CD4-positive, alpha-beta memory T cell (primary cell): ENCODE results near the gene ZDHHC8. TPM values are rescaled to one million over a fixed set of nuclear protein-coding genes. Genes with fewer than 3 reads are reported as not detected.

ENCODE experiments used
- CTCF ChIA-PET: fragments of 350-600 bp; sonication (Branson Sonifier 250); formaldehyde crosslinking; loops from one replicate; lab custom pipeline; 2021; ENCODE audit warnings: inconsistent platforms; ENCODE audit not compliant: partially characterized antibody; lab: Charles Lee
- POLR2A ChIA-PET: fragments of 350-600 bp; sonication (Branson Sonifier 250); formaldehyde crosslinking; loops from one replicate; lab custom pipeline; 2021; ENCODE audit not compliant: partially characterized antibody; lab: Charles Lee
- DNase-seq, 5 donors: peaks; one replicate each; pipeline versions ENCODE4 v3.0.0 to v3.0.0-alpha.2; 2020 to 2022; ENCODE audit warnings: mixed read lengths in 1 of 5
- H3K27ac ChIP-seq: one replicate; pipeline ENCODE4 v1.7.0; 2013; ENCODE audit warnings: low read depth, low read length
- H3K27me3 ChIP-seq: 2 replicates; pipeline ENCODE4 v1.7.0; 2013; ENCODE audit warnings: mild to moderate bottlenecking, low read length, moderate library complexity; ENCODE audit not compliant: insufficient read depth
- H3K36me3 ChIP-seq: 2 replicates; pipeline ENCODE4 v1.7.0; 2013; ENCODE audit warnings: mild to moderate bottlenecking, low read length, moderate library complexity; ENCODE audit not compliant: insufficient read depth
- H3K4me1 ChIP-seq: 2 replicates; pipeline ENCODE4 v1.7.0; 2013; ENCODE audit warnings: mild to moderate bottlenecking, low read length, moderate library complexity; ENCODE audit not compliant: insufficient read depth
- H3K4me3 ChIP-seq, 2 donors: one replicate each; pipeline ENCODE4 v1.7.0; 2013; ENCODE audit warnings: low read length in 2 of 2, mild to moderate bottlenecking in 1 of 2
- H3K9me3 ChIP-seq, 2 donors: one replicate each; pipeline ENCODE4 v1.7.0; 2013; ENCODE audit warnings: low read length in 2 of 2, control low read depth in 1 of 2; ENCODE audit not compliant: control insufficient read depth in 1 of 2
- H3K27ac Mint-ChIP-seq, 7 donors: one replicate each; pipeline ENCODE4 v1.8.0; 2020 to 2021; ENCODE audit warnings: mixed read lengths in 7 of 7, mild to moderate bottlenecking in 6 of 7, inconsistent platforms in 3 of 7, moderate library complexity in 3 of 7
- H3K27me3 Mint-ChIP-seq, 2 donors: one replicate each; pipeline ENCODE4 v1.8.0; 2020 to 2021; ENCODE audit warnings: mixed read lengths in 2 of 2
- H3K36me3 Mint-ChIP-seq, 2 donors: one replicate each; pipeline ENCODE4 v1.8.0; 2020 to 2021; ENCODE audit warnings: mixed read lengths in 2 of 2, inconsistent platforms in 1 of 2, mild to moderate bottlenecking in 1 of 2
- H3K4me1 Mint-ChIP-seq, 4 donors: one replicate each; pipeline ENCODE4 v1.8.0; 2020 to 2021; ENCODE audit warnings: mixed read lengths in 4 of 4, mild to moderate bottlenecking in 1 of 4
- H3K4me3 Mint-ChIP-seq, 8 donors: one replicate each; pipeline ENCODE4 v1.8.0; 2020 to 2021; ENCODE audit warnings: mixed read lengths in 8 of 8, mild to moderate bottlenecking in 7 of 8, moderate library complexity in 6 of 8, inconsistent platforms in 3 of 8
- H3K9me3 Mint-ChIP-seq, 8 donors: one replicate each; pipeline ENCODE4 v1.8.0; 2020 to 2021; ENCODE audit warnings: mixed read lengths in 8 of 8, mild to moderate bottlenecking in 5 of 8, inconsistent platforms in 3 of 8, moderate library complexity in 1 of 8
- intact Hi-C: fragments of 100-400 bp; cut with micrococcal nuclease; formaldehyde crosslinking; loops from one replicate; pipeline ENCODE4 v1.15.1; 2023
- polyA plus RNA-seq, 2 donors: library from polyadenylated mRNA; unstranded; fragments of 300-500 nt; fragmentation: Illumina TruSeq; gene quantifications; one replicate each; pipeline ENCODE4 v1.2.3, GENCODE V29; 2021
- total RNA-seq, 2 experiments: library from RNA; stranded (reverse); gene quantifications; one replicate each; pipeline ENCODE4 v1.2.3, GENCODE V29; 2021

ZDHHC8 gene
- total and polyA plus RNA-seq, 4 experiments from 2014 or later, result 1.0 to 81.7 (median 43.5) TPM

- CTCF ChIA-PET, result no interaction called here
- DNase-seq, result no peak
- intact Hi-C loops, result no loop called here
Measured at GRCh38 chr22:20173772-20174171, 42.2 kb downstream of the ZDHHC8 start.

GRCh38 chr22:20174785-20175596 lies 43.4 kb downstream of the ZDHHC8 start:
- Mint-ChIP-seq H3K36me3 (no peaks in the 10 kb centered on the region), H3K9me3 (no peaks in the 10 kb centered on the region), H3K4me1 (no peaks in the 10 kb centered on the region), H3K27ac (no peak overlapping the region), H3K27me3 (no peaks in the 10 kb centered on the region), H3K4me3 (no peak overlapping the region)
- H3K9me3 ChIP-seq, result no peaks in the 10 kb centered on the region
- no peaks in the 10 kb centered on the region for H3K27me3 ChIP-seq
- POLR2A ChIA-PET, result no interaction called here
- H3K36me3 ChIP-seq, result no peaks in the 10 kb centered on the region
- DNase-seq, result no peak
- no peak overlapping the region for H3K27ac ChIP-seq
- CTCF ChIA-PET, result interaction anchor here (1.2 to 1.9 kb wide), 2 partner anchors 18 to 63 kb away, joined by 3 to 5 read pairs; no protein-coding TSS in a partner anchor
- H3K4me1 ChIP-seq, result no peaks in the 10 kb centered on the region
- intact Hi-C loops, result no loop called here
- no peak overlapping the region for H3K4me3 ChIP-seq

More at GRCh38 chr22:20173772-20174171, 42.2 kb downstream of the ZDHHC8 start:
- H3K4me1 Mint-ChIP-seq, result no peaks in the 10 kb centered on the region
- Histone ChIP-seq H3K4me3 (no peak overlapping the region), H3K27me3 (no peaks in the 10 kb centered on the region), H3K9me3 (no peaks in the 10 kb centered on the region), H3K36me3 (no peaks in the 10 kb centered on the region), H3K4me1 (no peaks in the 10 kb centered on the region), H3K27ac (no peak overlapping the region)
- H3K4me3 Mint-ChIP-seq, result no peak overlapping the region
- H3K27me3 Mint-ChIP-seq, result no peaks in the 10 kb centered on the region
- H3K36me3 Mint-ChIP-seq, result no peaks in the 10 kb centered on the region
- H3K9me3 Mint-ChIP-seq, result no peaks in the 10 kb centered on the region
- H3K27ac Mint-ChIP-seq, result no peak overlapping the region
- POLR2A ChIA-PET, result no interaction called here

- Mint-ChIP-seq H3K4me1 (no peaks in the 10 kb centered on the region), H3K27me3 (no peaks in the 10 kb centered on the region), H3K9me3 (no peaks in the 10 kb centered on the region), H3K27ac (no peak overlapping the region), H3K36me3 (no peaks in the 10 kb centered on the region), H3K4me3 (no peak overlapping the region)
- intact Hi-C loops, result no loop called here
- DNase-seq, result no peak
- ChIA-PET POLR2A (no interaction called here), CTCF (interaction anchor here (1.2 to 1.9 kb wide), 2 partner anchors 19 to 62 kb away, joined by 3 to 5 read pairs; no protein-coding TSS in a partner anchor)
- Histone ChIP-seq H3K27me3 (no peaks in the 10 kb centered on the region), H3K36me3 (no peaks in the 10 kb centered on the region), H3K4me1 (no peaks in the 10 kb centered on the region), H3K9me3 (no peaks in the 10 kb centered on the region), H3K27ac (no peak overlapping the region), H3K4me3 (no peak overlapping the region)
Measured at GRCh38 chr22:20175597-20175900, 43.9 kb downstream of the ZDHHC8 start.

GRCh38 chr22:20176421-20177085 lies 44.9 kb downstream of the ZDHHC8 start:
- Histone ChIP-seq H3K27me3 (no peaks in the 10 kb centered on the region), H3K4me1 (no peaks in the 10 kb centered on the region), H3K27ac (no peak overlapping the region), H3K9me3 (no peaks in the 10 kb centered on the region), H3K4me3 (no peak overlapping the region), H3K36me3 (no peaks in the 10 kb centered on the region)
- Mint-ChIP-seq H3K4me3 (no peak overlapping the region), H3K9me3 (no peaks in the 10 kb centered on the region), H3K4me1 (no peaks in the 10 kb centered on the region), H3K27me3 (no peaks in the 10 kb centered on the region), H3K27ac (no peak overlapping the region), H3K36me3 (no peaks in the 10 kb centered on the region)
- POLR2A ChIA-PET, result no interaction called here
- DNase-seq, result no peak
- intact Hi-C loops, result no loop called here
- CTCF ChIA-PET, result no interaction called here

GRCh38 chr22:20177217-20177911 lies 45.8 kb downstream of the ZDHHC8 start:
- H3K4me3 Mint-ChIP-seq, result no peak overlapping the region
- H3K36me3 Mint-ChIP-seq, result no peaks in the 10 kb centered on the region
- Histone ChIP-seq H3K36me3 (no peaks in the 10 kb centered on the region), H3K9me3 (no peaks in the 10 kb centered on the region), H3K4me3 (no peak overlapping the region), H3K27ac (no peak overlapping the region), H3K27me3 (no peaks in the 10 kb centered on the region), H3K4me1 (no peaks in the 10 kb centered on the region)
- CTCF ChIA-PET, result no interaction called here
- intact Hi-C loops, result no loop called here
- no peak overlapping the region for H3K27ac Mint-ChIP-seq
- POLR2A ChIA-PET, result no interaction called here
- no peaks in the 10 kb centered on the region for H3K9me3 Mint-ChIP-seq
- DNase-seq, result no peak
- H3K4me1 Mint-ChIP-seq, result no peaks in the 10 kb centered on the region
- H3K27me3 Mint-ChIP-seq, result no peaks in the 10 kb centered on the region

GRCh38 chr22:20178075-20178914 lies 46.7 kb downstream of the ZDHHC8 start:
- no peak overlapping the region for H3K4me3 ChIP-seq
- no peak overlapping the region for H3K27ac ChIP-seq
- no peaks in the 10 kb centered on the region for H3K9me3 Mint-ChIP-seq
- no peak for DNase-seq
- no peaks in the 10 kb centered on the region for H3K36me3 ChIP-seq
- no peaks in the 10 kb centered on the region for H3K9me3 ChIP-seq
- POLR2A ChIA-PET, result no interaction called here
- H3K27me3 Mint-ChIP-seq, result no peaks in the 10 kb centered on the region
- H3K4me3 Mint-ChIP-seq, result no peak overlapping the region
- no peaks in the 10 kb centered on the region for H3K4me1 Mint-ChIP-seq
- H3K4me1 ChIP-seq, result no peaks in the 10 kb centered on the region
- H3K36me3 Mint-ChIP-seq, result no peaks in the 10 kb centered on the region
- intact Hi-C loops, result no loop called here
- no peaks in the 10 kb centered on the region for H3K27me3 ChIP-seq
- CTCF ChIA-PET, result no interaction called here
- H3K27ac Mint-ChIP-seq, result no peak overlapping the region

- Mint-ChIP-seq H3K4me1 (no peaks in the 10 kb centered on the region), H3K4me3 (no peak overlapping the region), H3K27ac (no peak overlapping the region), H3K9me3 (no peaks in the 10 kb centered on the region), H3K36me3 (no peaks in the 10 kb centered on the region), H3K27me3 (no peaks in the 10 kb centered on the region)
- H3K27ac ChIP-seq, result no peak overlapping the region
- no peaks in the 10 kb centered on the region for H3K4me1 ChIP-seq
- H3K36me3 ChIP-seq, result no peaks in the 10 kb centered on the region
- H3K9me3 ChIP-seq, result no peaks in the 10 kb centered on the region
- no peak overlapping the region for H3K4me3 ChIP-seq
- H3K27me3 ChIP-seq, result no peaks in the 10 kb centered on the region
- DNase-seq, result no peak
- intact Hi-C loops, result no loop called here
- POLR2A ChIA-PET, result no interaction called here
- CTCF ChIA-PET, result no interaction called here
Measured at GRCh38 chr22:20178915-20179227, 47.3 kb downstream of the ZDHHC8 start.
